Kidney (tissue), 14 donors: ENCODE data around the gene GATB. TPM values are rescaled to one million over a fixed set of nuclear protein-coding genes. Genes with fewer than 3 reads are reported as not detected.

Source experiments
- DNase-seq, 5 donors: peaks; one replicate each; pipeline ENCODE4 v3.0.0-alpha.2; 2013 to 2020
- FAIRE-seq: peaks from 2 replicates; lab custom pipeline; 2012; peaks lifted over from hg19 to GRCh38; lab: Jason Lieb, UNC
- H3K27ac ChIP-seq, 2 donors: one replicate each; pipeline ENCODE4 v1.7.0; 2013; ENCODE audit warnings: low read depth in 2 of 2, low read length in 2 of 2, inconsistent platforms in 1 of 2
- H3K27me3 ChIP-seq: one replicate; pipeline ENCODE4 v1.7.1; 2013; ENCODE audit warnings: low read length, inconsistent platforms; ENCODE audit not compliant: control insufficient read depth, insufficient read depth
- H3K36me3 ChIP-seq, 3 donors: one replicate each; pipeline versions ENCODE4 v1.7.0 to v1.7.1; 2013; ENCODE audit warnings: low read length in 3 of 3, control low read depth in 1 of 3, inconsistent platforms in 1 of 3; ENCODE audit not compliant: insufficient read depth in 3 of 3, control insufficient read depth in 2 of 3
- H3K4me1 ChIP-seq, 3 donors: one replicate each; pipeline versions ENCODE4 v1.7.0 to v1.7.1; 2013; ENCODE audit warnings: low read length in 3 of 3, inconsistent platforms in 1 of 3, low read depth in 1 of 3; ENCODE audit not compliant: control insufficient read depth in 2 of 3, insufficient read depth in 2 of 3
- H3K4me3 ChIP-seq, 3 donors: one replicate each; pipeline versions ENCODE4 v1.7.0 to v1.8.1; 2013; ENCODE audit warnings: low read length in 3 of 3, control low read depth in 1 of 3, inconsistent platforms in 1 of 3
- H3K9ac ChIP-seq, 3 donors: one replicate each; pipeline versions ENCODE4 v1.7.0 to v1.7.1; 2013; ENCODE audit warnings: low read length in 3 of 3, control low read depth in 1 of 3, inconsistent platforms in 1 of 3
- H3K9me3 ChIP-seq, 3 donors: one replicate each; pipeline versions ENCODE4 v1.7.0 to v1.7.1; 2013; ENCODE audit warnings: low read length in 3 of 3, control low read depth in 1 of 3, inconsistent platforms in 1 of 3; ENCODE audit not compliant: control insufficient read depth in 2 of 3, insufficient read depth in 1 of 3
- CTCF ChIP-seq: IDR thresholded peaks from 3 replicates; pipeline ENCODE4 v1.5.1; 2012; ENCODE audit warnings: mild to moderate bottlenecking, moderate library complexity, borderline replicate concordance; ENCODE audit not compliant: insufficient read depth; ENCODE audit errors: extremely low read depth
- intact Hi-C: fragments of 100-400 bp; cut with DNase I; formaldehyde crosslinking; loops from one replicate; pipeline ENCODE4 v1.11.1; 2022
- polyA plus RNA-seq: library from polyadenylated mRNA; stranded (reverse); fragments of 350-450 nt; fragmentation: Illumina TruSeq; extraction: RNeasy Lipid Tissue Mini Kit (QIAGEN cat#74804); gene quantifications from one replicate; pipeline ENCODE4 v1.2.3, GENCODE V29; 2014; ENCODE audit warnings: low read depth, low replicate concordance; ENCODE audit not compliant: insufficient read depth
- total RNA-seq: library from RNA; stranded (reverse); fragmentation: NEBNext Ultra II Directional; extraction: Animal tissue kit (Norgen Biotek cat#: 25700); gene quantifications from one replicate; pipeline ENCODE4 v1.2.1, GENCODE V29; 2021
- donor health status: control.
- donor health status: control.
- donor health status: control.
- donor health status: control.
- donor health status: control.
- donor health status: DM: yes; HTN: yes; CAD: no.
- donor health status: Normal renal cell carcinoma (clear cell type).

The GATB gene
- total and polyA plus RNA-seq, 2 donors from 2014 or later = 17.0 to 50.9 TPM

GRCh38 chr4:151801547-151802516 lies 41.0 kb upstream of the GATB start:
- Histone ChIP-seq H3K4me3 (no peak overlapping the region), H3K4me1 (no peaks in the 10 kb centered on the region), H3K9ac (no peak overlapping the region), H3K36me3 (no peaks in the 10 kb centered on the region), H3K9me3 (no peaks in the 10 kb centered on the region), H3K27ac (no peak overlapping the region), H3K27me3 (no peaks in the 10 kb centered on the region)
- no peak for DNase-seq
- TF ChIP-seq CTCF = peak; percentile 79
- peak; percentile 70 for FAIRE-seq
- intact Hi-C loops = no loop called here

- TF ChIP-seq CTCF = no peak
- no peak overlapping the region for H3K27ac ChIP-seq
- no peaks in the 10 kb centered on the region for H3K4me1 ChIP-seq
- H3K9me3 ChIP-seq = no peaks in the 10 kb centered on the region
- H3K4me3 ChIP-seq = no peak overlapping the region
- H3K9ac ChIP-seq = no peak overlapping the region
- intact Hi-C loops = no loop called here
- no peaks in the 10 kb centered on the region for H3K27me3 ChIP-seq
- FAIRE-seq (no peak), DNase-seq (no peak)
- H3K36me3 ChIP-seq = no peaks in the 10 kb centered on the region
Measured at GRCh38 chr4:151799417-151800012, 38.7 kb upstream of the GATB start.

- Histone ChIP-seq H3K27me3 (no peaks in the 10 kb centered on the region), H3K4me3 (no peak overlapping the region), H3K9ac (no peak overlapping the region), H3K9me3 (no peaks in the 10 kb centered on the region), H3K4me1 (no peaks in the 10 kb centered on the region), H3K27ac (no peak overlapping the region), H3K36me3 (no peaks in the 10 kb centered on the region)
- intact Hi-C loops = no loop called here
- FAIRE-seq (no peak), DNase-seq (no peak)
- no peak for TF ChIP-seq CTCF
Measured at GRCh38 chr4:151798678-151799416, 38.0 kb upstream of the GATB start.
